Measurements from ENCODE around the gene KIFAP3. TPM values are rescaled to one million over a fixed set of nuclear protein-coding genes. Genes with fewer than 3 reads are reported as not detected.

KIFAP3 gene
- total and polyA plus RNA-seq, 2 donors (not counting 1 experiment from before 2014, with no cell fraction given), result 3.7 to 14.9 TPM

DNA sequence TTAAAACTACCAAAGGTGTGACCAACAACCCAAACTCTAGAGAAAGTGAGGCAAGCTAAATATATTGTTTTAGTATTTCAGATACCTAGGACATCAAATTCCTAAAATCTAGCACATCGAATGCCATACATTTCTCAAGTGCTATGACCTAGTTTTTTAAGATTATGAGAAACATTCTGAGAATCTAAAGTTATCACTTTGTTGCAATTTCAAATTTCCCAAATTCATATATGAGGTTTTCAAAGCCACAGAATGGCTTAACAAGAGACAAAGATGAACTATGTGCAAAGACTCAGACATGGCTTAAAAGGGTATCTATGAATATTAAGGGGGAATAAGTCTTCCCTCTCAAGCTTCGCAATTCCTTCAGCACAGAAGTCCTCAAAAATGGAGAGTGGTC, 187.6 kb downstream of the KIFAP3 start:
- Histone ChIP-seq H4K20me1 (ENCODE audit: control insufficient read depth, insufficient read depth, low read length, poor library complexity, severe bottlenecking) (no peaks in the 10 kb centered on the region), H3K27ac (ENCODE audit: low read length in 2 of 2) (no peak overlapping the region), H2AFZ (ENCODE audit: insufficient read depth, low read depth, low read length, poor library complexity, severe bottlenecking) (no peak overlapping the region), H3K36me3 (replicated peaks in 1 of 2; ENCODE audit: control extremely low read depth in 1 of 2, control insufficient read depth in 1 of 2, extremely low read depth in 1 of 2, insufficient read depth in 2 of 2, low read length in 1 of 2) (peaks cover 4 to 26% of the 10 kb centered on the region in 2 experiments), H3K27me3 (replicated peaks in 1 of 4; ENCODE audit: control extremely low read depth in 1 of 4, control insufficient read depth in 3 of 4, insufficient read depth in 4 of 4, low read length in 3 of 4) (no peaks in the 10 kb centered on the region), H3K9me3 (ENCODE audit: control extremely low read depth in 1 of 3, control insufficient read depth in 2 of 3, insufficient read depth in 1 of 3, low read length in 2 of 3) (no peaks in the 10 kb centered on the region), H3K79me2 (ENCODE audit: control insufficient read depth, insufficient read depth, low read length) (peaks cover 89% of the 10 kb centered on the region), H3K4me1 (ENCODE audit: control insufficient read depth in 2 of 2, insufficient read depth in 2 of 2, low read length in 2 of 2) (peaks cover 11 to 19% of the 10 kb centered on the region in 2 donors), H3K9ac (ENCODE audit: low read length) (no peak overlapping the region), H3K4me2 (replicated peaks; ENCODE audit: low read depth, low read length, poor library complexity, severe bottlenecking) (no peak overlapping the region), H3K4me3 (ENCODE audit: control extremely low read depth in 1 of 5, extremely low read depth in 1 of 5, insufficient read depth in 1 of 5, low read depth in 2 of 5, low read length in 4 of 5) (no peak overlapping the region)
- intact Hi-C loops (cut with micrococcal nuclease), result no loop called here
- ChIA-PET POLR2A (no interaction called here), CTCF (interaction anchor here (1.4 kb wide), 1 partner anchor 539 kb away, joined by 3 read pairs; no protein-coding TSS in a partner anchor)
- no peak for TF ChIP-seq EZH2 (IDR thresholded peaks at IDR 0.05; ENCODE audit: borderline replicate concordance, insufficient read depth, low read depth, low read length, poor library complexity, severe bottlenecking)
- no peak for TF ChIP-seq CTCF (IDR thresholded peaks at IDR 0.05)
- WGBS (ENCODE audit: insufficient coverage), result no CpG with 5 or more reads among the region's 2 CpGs
- H3K27me3 Mint-ChIP-seq, result no peaks in the 10 kb centered on the region
- no peak overlapping the region for H3K27ac Mint-ChIP-seq
- no peaks in the 10 kb centered on the region for H3K9me3 Mint-ChIP-seq (ENCODE audit: insufficient read depth)
- ATAC-seq (ENCODE audit: low read depth), result no peak
- no peak for DNase-seq
- H3K4me1 Mint-ChIP-seq, result peaks cover 33% of the 10 kb centered on the region
- no peak overlapping the region for H3K4me3 Mint-ChIP-seq

DNA sequence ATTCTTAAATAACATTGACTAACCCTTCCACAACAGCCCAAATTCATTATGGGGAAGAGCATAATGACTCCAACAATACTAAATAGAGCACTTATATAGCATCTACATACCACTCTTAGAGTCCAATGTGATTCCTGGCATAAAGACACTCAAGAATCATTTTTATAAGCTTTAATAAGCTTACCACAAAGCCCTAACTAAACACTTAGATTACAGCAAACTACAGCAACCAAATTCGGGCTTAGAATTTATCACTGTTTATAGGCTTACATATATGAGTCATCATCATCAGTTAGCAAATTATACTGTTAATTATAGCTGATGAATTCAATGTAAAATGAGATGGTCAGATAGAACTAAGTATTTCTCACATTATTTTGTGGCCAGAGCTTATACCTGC, 188.1 kb downstream of the KIFAP3 start:
- no peaks in the 10 kb centered on the region for H3K9me3 ChIP-seq (ENCODE audit: control extremely low read depth in 1 of 3, control insufficient read depth in 2 of 3, insufficient read depth in 1 of 3, low read length in 2 of 3)
- H3K4me3 ChIP-seq (ENCODE audit: control extremely low read depth in 1 of 5, extremely low read depth in 1 of 5, insufficient read depth in 1 of 5, low read depth in 2 of 5, low read length in 4 of 5), result no peak overlapping the region
- no peak for ATAC-seq (ENCODE audit: low read depth)
- POLR2A ChIA-PET, result interaction anchor here (0.6 kb wide), 1 partner anchor 242 kb away, joined by 4 read pairs; no protein-coding TSS in a partner anchor
- Mint-ChIP-seq H3K27me3 (no peaks in the 10 kb centered on the region), H3K4me1 (peaks cover 31% of the 10 kb centered on the region), H3K4me3 (no peak overlapping the region), H3K9me3 (ENCODE audit: insufficient read depth) (no peaks in the 10 kb centered on the region), H3K27ac (no peak overlapping the region)
- H2AFZ ChIP-seq (ENCODE audit: insufficient read depth, low read depth, low read length, poor library complexity, severe bottlenecking), result no peak overlapping the region
- peaks cover 4 to 26% of the 10 kb centered on the region in 2 experiments for H3K36me3 ChIP-seq (replicated peaks in 1 of 2; ENCODE audit: control extremely low read depth in 1 of 2, control insufficient read depth in 1 of 2, extremely low read depth in 1 of 2, insufficient read depth in 2 of 2, low read length in 1 of 2)
- H3K79me2 ChIP-seq (ENCODE audit: control insufficient read depth, insufficient read depth, low read length), result peaks cover 86% of the 10 kb centered on the region
- H4K20me1 ChIP-seq (ENCODE audit: control insufficient read depth, insufficient read depth, low read length, poor library complexity, severe bottlenecking), result no peaks in the 10 kb centered on the region
- H3K27ac ChIP-seq (ENCODE audit: low read length in 2 of 2), result no peak overlapping the region
- no CpG with 5 or more reads among the region's 1 CpG for WGBS (ENCODE audit: insufficient coverage)
- no peak overlapping the region for H3K9ac ChIP-seq (ENCODE audit: low read length)
- H3K4me2 ChIP-seq (replicated peaks; ENCODE audit: low read depth, low read length, poor library complexity, severe bottlenecking), result no peak overlapping the region
- DNase-seq, result no peak
- H3K27me3 ChIP-seq (replicated peaks in 1 of 4; ENCODE audit: control extremely low read depth in 1 of 4, control insufficient read depth in 3 of 4, insufficient read depth in 4 of 4, low read length in 3 of 4), result no peaks in the 10 kb centered on the region
- TF ChIP-seq EZH2 (IDR thresholded peaks at IDR 0.05; ENCODE audit: borderline replicate concordance, insufficient read depth, low read depth, low read length, poor library complexity, severe bottlenecking), result no peak
- intact Hi-C loops (cut with micrococcal nuclease), result no loop called here
- CTCF ChIA-PET, result interaction anchor here (1.4 kb wide), 1 partner anchor 538 kb away, joined by 3 read pairs; no protein-coding TSS in a partner anchor
- H3K4me1 ChIP-seq (ENCODE audit: control insufficient read depth in 2 of 2, insufficient read depth in 2 of 2, low read length in 2 of 2), result peaks cover 8 to 14% of the 10 kb centered on the region in 2 donors
